Measurements from ENCODE around the gene NFX1.

DNA sequence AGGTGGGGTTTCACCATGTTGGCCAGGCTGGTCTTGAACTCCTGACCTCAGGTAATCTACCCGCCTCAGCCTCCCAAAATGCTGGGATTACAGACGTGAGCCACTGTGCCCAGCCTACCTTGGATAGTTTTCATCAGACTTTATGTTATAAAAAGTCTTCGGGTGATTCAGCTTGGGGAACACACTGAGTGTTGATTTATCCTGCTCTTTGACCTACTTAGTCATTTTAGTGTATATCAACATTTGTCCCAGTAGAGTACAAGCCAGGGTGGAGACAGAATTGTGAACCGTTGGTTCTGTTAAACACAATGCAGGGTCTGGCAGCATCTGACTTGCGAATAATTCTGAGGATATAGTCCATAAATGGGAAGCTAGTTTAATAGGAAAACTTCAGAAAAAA lies 39.7 kb downstream of the NFX1 start:
- TF ChIP-seq EZH2 (IDR thresholded peaks at IDR 0.05; ENCODE audit: borderline replicate concordance): no peak
- TF ChIP-seq, protein P1, sequence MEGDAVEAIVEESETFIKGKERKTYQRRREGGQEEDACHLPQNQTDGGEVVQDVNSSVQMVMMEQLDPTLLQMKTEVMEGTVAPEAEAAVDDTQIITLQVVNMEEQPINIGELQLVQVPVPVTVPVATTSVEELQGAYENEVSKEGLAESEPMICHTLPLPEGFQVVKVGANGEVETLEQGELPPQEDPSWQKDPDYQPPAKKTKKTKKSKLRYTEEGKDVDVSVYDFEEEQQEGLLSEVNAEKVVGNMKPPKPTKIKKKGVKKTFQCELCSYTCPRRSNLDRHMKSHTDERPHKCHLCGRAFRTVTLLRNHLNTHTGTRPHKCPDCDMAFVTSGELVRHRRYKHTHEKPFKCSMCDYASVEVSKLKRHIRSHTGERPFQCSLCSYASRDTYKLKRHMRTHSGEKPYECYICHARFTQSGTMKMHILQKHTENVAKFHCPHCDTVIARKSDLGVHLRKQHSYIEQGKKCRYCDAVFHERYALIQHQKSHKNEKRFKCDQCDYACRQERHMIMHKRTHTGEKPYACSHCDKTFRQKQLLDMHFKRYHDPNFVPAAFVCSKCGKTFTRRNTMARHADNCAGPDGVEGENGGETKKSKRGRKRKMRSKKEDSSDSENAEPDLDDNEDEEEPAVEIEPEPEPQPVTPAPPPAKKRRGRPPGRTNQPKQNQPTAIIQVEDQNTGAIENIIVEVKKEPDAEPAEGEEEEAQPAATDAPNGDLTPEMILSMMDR (IDR thresholded peaks at IDR 0.05; ENCODE audit: poor library complexity): no peak

Data from hepatocyte (in vitro differentiated cells).